Epidermal melanocyte (primary cell): ENCODE measurements around the gene RBM42.
"Not testable (repeated sequence)": the region's sequence is repeated elsewhere in the genome, so short reads cannot be mapped to it uniquely, and the experiment has no call there.

ENCODE experiments used
- DNase-seq: peaks from one replicate; pipeline ENCODE4 v3.0.0; 2011; ENCODE audit warnings: low spot score; ENCODE audit not compliant: insufficient read length

Gene RBM42

GRCh38 chr19:35648017-35648961 lies 19.5 kb downstream of the RBM42 start, which contains the start of gene COX6B1:
TSS of gene COX6B1 (plus strand) at chr19:35648323. CDS start at chr19:35651244, 2,921 bp downstream.
- DNase-seq = peak; percentile 98

GRCh38 chr19:35650581-35650980 lies 21.7 kb downstream of the RBM42 start:
- DNase-seq = no peak

DNA sequence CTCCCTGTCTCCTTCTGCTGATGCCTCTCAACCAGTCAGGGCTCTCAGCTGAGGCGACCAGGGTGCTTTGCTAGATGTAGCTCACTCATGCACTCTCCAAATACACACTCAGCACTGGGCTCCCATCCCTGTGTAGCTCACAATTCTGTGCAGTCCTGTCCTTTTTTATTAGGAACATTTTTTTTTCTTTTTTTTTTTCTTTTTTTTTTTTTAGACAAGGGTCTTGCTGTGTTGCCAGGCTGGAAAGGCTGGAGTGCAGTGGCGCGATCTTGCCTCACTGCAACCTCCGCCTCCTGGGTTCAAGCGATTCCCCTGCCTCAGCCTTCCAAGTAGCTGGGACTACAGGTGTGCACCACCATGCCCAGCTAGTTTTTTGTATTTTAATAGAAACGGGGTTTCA lies 26.0 kb downstream of the RBM42 start:
- not testable (repeated sequence) for DNase-seq

- no peak for DNase-seq
Measured at GRCh38 chr19:35655600-35655999, 26.8 kb downstream of the RBM42 start.

- no peak for DNase-seq
Measured at GRCh38 chr19:35656700-35657099, 27.9 kb downstream of the RBM42 start.

DNA sequence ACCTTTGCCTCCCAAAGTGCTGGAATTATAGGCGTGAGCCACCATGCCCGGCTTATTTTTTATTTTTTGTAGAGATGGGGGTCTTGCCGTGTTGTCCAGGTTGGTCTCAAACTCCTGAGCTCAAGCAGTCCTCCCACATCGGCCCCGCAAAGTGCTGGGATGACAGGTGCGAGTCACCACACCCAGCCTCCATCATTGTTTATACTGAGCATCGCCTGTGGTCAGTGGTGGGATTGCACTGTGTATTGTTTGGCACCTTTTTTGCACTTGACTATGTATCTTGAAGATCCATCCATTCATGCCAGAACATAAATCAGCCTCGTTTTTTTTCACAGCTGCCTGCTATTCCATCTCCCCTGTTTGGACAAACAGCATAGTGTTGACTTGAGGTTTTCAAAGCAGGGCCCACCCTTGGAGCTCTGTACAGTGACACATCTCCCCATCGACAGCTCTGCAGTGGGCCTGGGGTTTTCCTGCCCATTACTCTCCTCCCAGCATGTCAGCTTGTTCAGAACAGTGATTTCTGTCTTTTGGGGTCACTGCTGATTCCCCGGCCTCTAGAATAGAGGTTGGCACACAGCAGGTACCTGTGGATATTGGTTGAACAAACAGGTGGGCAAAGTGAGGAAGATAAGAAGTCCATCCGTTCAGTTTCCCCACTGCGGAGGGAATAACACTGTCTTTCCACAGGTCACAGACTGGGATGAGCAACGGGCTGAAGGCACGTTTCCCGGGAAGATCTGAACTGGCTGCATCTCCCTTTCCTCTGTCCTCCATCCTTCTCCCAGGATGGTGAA lies 29.3 kb downstream of the RBM42 start:
- DNase-seq = no peak

DNA sequence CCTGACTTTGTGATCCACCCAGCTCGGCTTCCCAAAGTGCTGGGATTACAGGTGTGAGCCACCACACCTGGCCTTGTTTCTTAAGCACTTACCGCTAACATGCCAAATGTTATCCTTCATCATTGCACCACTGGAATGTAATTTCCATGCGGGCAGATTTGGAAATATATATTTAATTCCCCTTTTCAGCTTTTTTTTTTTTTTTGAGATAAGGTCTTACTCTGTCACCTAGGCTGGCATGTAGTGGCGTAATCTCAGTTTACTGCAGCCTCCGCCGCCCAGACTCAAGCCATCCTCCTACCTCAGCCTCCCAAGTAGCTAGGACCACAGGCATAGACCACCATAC lies 33.1 kb downstream of the RBM42 start:
- no peak for DNase-seq

DNA sequence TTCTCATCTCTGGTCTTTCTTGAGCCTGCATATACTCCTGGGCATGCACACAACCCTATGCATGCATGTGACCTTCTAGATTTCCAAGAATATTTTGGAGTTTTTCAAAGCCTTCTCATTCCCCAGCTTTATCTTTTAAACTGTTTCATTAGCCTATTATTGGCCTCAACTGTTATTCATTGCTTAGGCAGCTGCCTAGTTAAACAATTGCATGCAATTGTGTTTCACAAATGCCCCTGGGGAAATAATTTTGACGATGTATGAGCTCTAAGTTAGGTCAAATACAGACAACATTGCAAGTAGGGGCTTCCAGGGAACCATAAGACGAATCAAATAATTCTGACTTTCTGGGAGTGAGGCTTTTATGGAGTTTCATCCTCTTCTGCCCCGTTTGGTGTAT lies 35.1 kb downstream of the RBM42 start:
- DNase-seq = no peak

GRCh38 chr19:35665157-35665556 lies 36.3 kb downstream of the RBM42 start:
- DNase-seq = no peak

DNA sequence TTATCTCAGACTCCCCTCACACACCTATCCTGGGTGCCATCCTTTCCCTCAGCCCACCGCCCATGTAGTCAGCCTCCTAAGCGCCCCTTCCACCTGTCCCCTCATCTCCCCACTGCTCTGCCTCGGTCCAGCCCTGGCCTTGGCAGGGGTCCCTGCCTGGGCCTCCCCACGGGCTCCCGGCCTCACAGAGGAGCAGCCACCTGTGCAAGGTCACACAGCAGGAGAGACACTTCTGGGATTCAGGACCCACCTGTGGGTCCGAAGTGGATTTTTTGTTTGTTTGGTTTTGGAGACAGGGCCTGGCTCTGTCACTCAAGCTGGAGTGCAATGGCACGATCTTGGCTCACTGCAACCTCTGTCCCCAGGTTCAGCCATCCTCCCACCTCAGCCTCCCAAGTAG lies 36.8 kb downstream of the RBM42 start:
- DNase-seq = no peak

DNA sequence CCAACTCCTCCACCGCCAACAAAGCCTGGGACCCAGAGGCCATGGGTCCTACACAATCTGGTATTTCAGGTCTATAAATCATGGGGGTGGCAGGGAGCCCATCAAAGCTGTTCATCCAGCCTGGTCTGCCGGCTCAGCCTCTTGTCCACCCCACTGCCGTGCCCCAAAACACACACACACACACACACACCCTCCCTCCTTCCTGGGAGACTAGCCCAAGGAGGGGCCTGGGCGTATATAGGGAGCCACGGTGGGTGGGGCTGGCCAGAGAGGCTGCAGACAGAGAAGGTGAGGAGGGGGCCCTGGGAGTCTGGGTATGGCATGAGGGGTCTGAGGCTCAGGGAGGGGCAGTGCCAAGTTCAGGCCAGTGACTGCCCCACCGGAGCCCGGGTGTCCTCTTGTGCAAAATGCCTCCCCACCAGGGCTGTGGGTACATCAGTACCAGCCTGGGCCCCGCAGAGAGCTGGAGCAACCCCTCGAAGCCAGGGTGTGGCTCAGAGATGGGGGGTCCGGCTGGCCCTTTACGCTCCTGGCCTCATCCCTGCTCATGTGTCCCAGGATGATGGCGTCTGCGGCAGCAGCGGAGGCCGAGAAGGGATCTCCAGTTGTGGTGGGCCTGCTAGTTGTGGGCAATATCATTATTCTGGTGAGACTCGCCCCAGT lies 37.5 kb downstream of the RBM42 start, which contains the start of gene UPK1A:
TSS of gene UPK1A (plus strand) at position 267 of the 663 bp plus-strand sequence. CDS start at position 563, 296 bp downstream.
- no peak for DNase-seq

DNA sequence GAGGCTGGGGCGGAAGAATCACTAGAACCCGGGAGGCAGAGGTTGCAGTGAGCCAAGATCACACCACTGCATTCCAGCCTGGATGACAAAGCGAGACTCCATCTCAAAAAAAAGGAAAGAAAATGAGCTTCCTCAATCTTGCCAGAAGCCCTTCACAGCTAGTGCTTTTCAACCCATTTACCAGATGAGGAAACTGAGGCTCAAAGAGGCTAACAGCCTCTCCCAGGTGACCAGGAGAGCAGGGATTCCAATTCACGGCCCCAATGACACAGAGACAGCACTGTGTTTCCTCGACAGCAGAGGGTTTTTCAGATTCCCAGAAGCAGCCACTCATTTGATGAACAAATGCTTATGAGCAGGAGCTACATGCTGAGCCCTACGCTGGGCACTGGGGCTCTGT lies 40.7 kb downstream of the RBM42 start:
- DNase-seq = no peak

DNA sequence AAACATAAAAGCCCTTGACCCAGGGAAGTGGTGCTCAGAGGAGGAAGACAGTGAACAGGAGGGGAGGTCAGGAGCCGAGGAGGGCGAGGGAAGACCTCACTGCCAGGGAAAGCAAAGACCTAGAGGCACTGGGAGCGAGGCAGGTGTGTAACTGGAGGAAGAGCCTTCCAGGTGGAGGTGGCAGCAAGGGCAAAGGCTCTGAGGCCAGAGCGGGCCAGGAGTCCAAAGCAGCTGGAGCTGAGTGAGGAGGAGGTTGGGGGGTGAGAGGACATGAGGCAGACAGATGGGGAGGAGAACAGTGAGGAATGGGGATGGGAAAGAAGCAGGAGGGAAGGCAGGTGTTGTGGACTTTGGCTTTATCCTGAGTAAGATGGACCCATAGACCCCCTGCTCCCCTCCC lies 41.1 kb downstream of the RBM42 start:
- DNase-seq = no peak

DNA sequence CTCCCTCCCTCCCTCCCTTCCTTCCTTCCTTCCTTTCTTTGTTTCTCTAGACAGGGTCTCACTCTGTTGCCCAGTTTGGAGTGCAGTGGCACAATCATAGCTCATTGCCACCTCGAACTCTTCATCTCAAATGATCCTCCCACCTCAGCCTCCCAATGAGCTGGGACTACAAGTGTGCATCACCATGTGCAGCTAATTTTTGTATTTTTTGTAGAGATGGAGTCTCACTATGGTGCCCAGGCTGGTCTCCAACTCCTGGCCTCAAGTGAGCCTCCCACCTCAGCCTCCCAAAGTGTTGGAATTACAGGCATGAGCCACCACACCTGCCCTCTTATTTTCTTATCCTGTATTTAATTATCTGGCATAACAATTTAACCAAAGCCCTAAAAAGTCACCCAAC lies 41.9 kb downstream of the RBM42 start:
- no peak for DNase-seq

- no peak for DNase-seq
Measured at GRCh38 chr19:35671818-35672217, 43.0 kb downstream of the RBM42 start.

- DNase-seq = peak; percentile 83
Measured at GRCh38 chr19:35673121-35673804, 44.4 kb downstream of the RBM42 start.

GRCh38 chr19:35675589-35676140 lies 46.8 kb downstream of the RBM42 start:
- no peak for DNase-seq
